SK-N-SH (cell line): ENCODE data around the gene RFNG. TPM values are rescaled to one million over a fixed set of nuclear protein-coding genes. Genes with fewer than 3 reads are reported as not detected.
A peak's percentile ranks its signal among the peaks of the same experiment; 100 is the strongest.

Experiments used
- CTCF ChIA-PET: fragments of 300-600, 350-600 bp; formaldehyde crosslinking; extraction: SDS; loops from one replicate; lab custom pipeline; 2021; lab: Yijun Ruan, JAX
- POLR2A ChIA-PET: fragments of 350-600 bp; sonication (Branson Sonifier 250); formaldehyde crosslinking; extraction: SDS; loops from one replicate; lab custom pipeline; 2020; ENCODE audit warnings: antibody characterized with exemption, inconsistent platforms; lab: Yijun Ruan, JAX
- DNase-seq: peaks from one replicate; pipeline ENCODE4 v3.0.0; 2012
- H2AFZ ChIP-seq: fragments of 200-600 bp; sonication (generic); 2 replicates; pipeline ENCODE4 v1.8.1; 2016; ENCODE audit warnings: antibody characterized with exemption, mild to moderate bottlenecking, low read depth
- H3F3A ChIP-seq: fragments of 200-600 bp; sonication (generic); replicated peaks from 2 replicates; pipeline ENCODE3; 2016; ENCODE audit warnings: antibody characterized with exemption, mild to moderate bottlenecking; ENCODE audit not compliant: insufficient read depth
- H3K27ac ChIP-seq, 2 experiments: fragments of 200-500 bp in 1 of 2; fragments of 200-600 bp in 1 of 2; sonication (Bioruptor generic) in 1 of 2; sonication (generic), shearing (Covaris generic) in 1 of 2; 2 replicates each; pipeline versions ENCODE4 v1.5.1 to v1.6.1; 2014 to 2016; ENCODE audit warnings: low read depth in 2 of 2, inconsistent platforms in 1 of 2, low read length in 1 of 2, mild to moderate bottlenecking in 1 of 2, mixed read lengths in 1 of 2
- H3K27me3 ChIP-seq: fragments of 200-600 bp; sonication (generic), shearing (Covaris generic); 2 replicates; pipeline ENCODE4 v1.6.1; 2016; ENCODE audit warnings: mixed run types; ENCODE audit not compliant: insufficient read depth
- H3K36me3 ChIP-seq, 2 experiments: fragments of 200-500 bp in 1 of 2; fragments of 200-600 bp in 1 of 2; sonication (Bioruptor generic) in 1 of 2; sonication (generic) in 1 of 2; replicated peaks in 1 of 2; 2 replicates each; pipeline versions ENCODE3 to v1.5.1; 2014 to 2016; ENCODE audit warnings: low read length in 1 of 2, mild to moderate bottlenecking in 1 of 2; ENCODE audit not compliant: insufficient read depth in 2 of 2, control insufficient read depth in 1 of 2
- H3K4me1 ChIP-seq, 2 experiments: fragments of 200-500 bp in 1 of 2; fragments of 200-600 bp in 1 of 2; sonication (Bioruptor generic) in 1 of 2; sonication (generic), shearing (Covaris generic) in 1 of 2; 2 replicates each; pipeline versions ENCODE4 v1.5.1 to v1.6.1; 2014 to 2016; ENCODE audit warnings: low read depth in 1 of 2, low read length in 1 of 2, mixed run types in 1 of 2; ENCODE audit not compliant: insufficient read depth in 2 of 2, control insufficient read depth in 1 of 2
- H3K4me2 ChIP-seq: fragments of 200-600 bp; sonication (generic), shearing (Covaris generic); 2 replicates; pipeline ENCODE4 v1.6.1; 2017; ENCODE audit warnings: mixed run types
- H3K4me3 ChIP-seq, 2 experiments: fragments of 200-500 bp in 1 of 2; fragments of 200-600 bp in 1 of 2; sonication (Bioruptor generic) in 1 of 2; sonication (generic), shearing (Covaris generic) in 1 of 2; 2 replicates each; pipeline versions ENCODE4 v1.5.1 to v1.8.1; 2014 to 2016; ENCODE audit warnings: low read depth in 2 of 2, inconsistent platforms in 1 of 2, low read length in 1 of 2, mild to moderate bottlenecking in 1 of 2, mixed read lengths in 1 of 2, moderate library complexity in 1 of 2
- H3K79me2 ChIP-seq: fragments of 200-600 bp; sonication (generic); 2 replicates; pipeline ENCODE4 v1.8.1; 2017; ENCODE audit warnings: mild to moderate bottlenecking; ENCODE audit not compliant: insufficient read depth
- H3K9ac ChIP-seq: fragments of 200-600 bp; sonication (generic); 2 replicates; pipeline ENCODE4 v1.6.1; 2017; ENCODE audit warnings: mixed run types
- H3K9me2 ChIP-seq: fragments of 200-600 bp; sonication (generic); 2 replicates; pipeline ENCODE4 v1.6.1; 2017; ENCODE audit warnings: mixed run types
- H3K9me3 ChIP-seq: fragments of 200-600 bp; sonication (generic); 2 replicates; pipeline ENCODE4 v1.6.1; 2017; ENCODE audit warnings: mixed run types, mild to moderate bottlenecking, moderate library complexity
- H4K20me1 ChIP-seq: fragments of 200-600 bp; sonication (generic); 2 replicates; pipeline ENCODE4 v1.6.1; 2017; ENCODE audit warnings: mild to moderate bottlenecking, mixed run types; ENCODE audit not compliant: insufficient read depth
- CTCF ChIP-seq: fragments of 200-600 bp; sonication (generic); IDR thresholded peaks from 2 replicates; pipeline ENCODE4 v1.6.1; 2017; ENCODE audit warnings: antibody characterized with exemption, mild to moderate bottlenecking, moderate library complexity
- GABPA ChIP-seq: IDR thresholded peaks from 2 replicates; pipeline ENCODE4 v1.4.0; 2012; ENCODE audit warnings: low read depth, mild to moderate bottlenecking
- IRF3 ChIP-seq: fragments of 150-350 bp; IDR thresholded peaks from 2 replicates; pipeline ENCODE4 v1.6.1; 2016; ENCODE audit warnings: mild to moderate bottlenecking, low read depth, low read length
- MAX ChIP-seq: IDR thresholded peaks from 2 replicates; pipeline ENCODE4 v1.4.0; 2012; ENCODE audit warnings: low read depth
- MEF2A ChIP-seq: IDR thresholded peaks from 2 replicates; pipeline ENCODE4 v1.4.0; 2012; ENCODE audit warnings: low read depth, borderline replicate concordance
- PBX3 ChIP-seq: IDR thresholded peaks from 2 replicates; pipeline ENCODE4; 2012
- RCOR1 ChIP-seq: fragments of 150-350 bp; IDR thresholded peaks from 2 replicates; pipeline ENCODE4 v1.6.1; 2017; ENCODE audit warnings: antibody characterized with exemption, low read length
- RXRA ChIP-seq: IDR thresholded peaks from 2 replicates; pipeline ENCODE4 v1.4.0; 2012; ENCODE audit warnings: low read depth, mild to moderate bottlenecking, borderline replicate concordance
- SIN3A ChIP-seq: IDR thresholded peaks from 2 replicates; pipeline ENCODE4 v1.6.1; 2012; ENCODE audit warnings: low read depth, mild to moderate bottlenecking, low read length, moderate library complexity, borderline replicate concordance
- TCF12 ChIP-seq: IDR thresholded peaks from 2 replicates; pipeline ENCODE4 v1.4.0; 2012
- USF1 ChIP-seq: IDR thresholded peaks from 2 replicates; pipeline ENCODE4 v1.4.0; 2012; ENCODE audit warnings: low read depth, borderline replicate concordance
- USF2 ChIP-seq: fragments of 150-350 bp; IDR thresholded peaks from 2 replicates; pipeline ENCODE4 v1.6.1; 2017; ENCODE audit warnings: antibody characterized with exemption, low read length, low read depth, borderline replicate concordance
- YY1 ChIP-seq: IDR thresholded peaks from 2 replicates; pipeline ENCODE4 v1.4.0; 2012; ENCODE audit warnings: low read depth, mild to moderate bottlenecking
- WGBS: methylation state at CpG from one replicate; pipeline ENCODE4 v1.1.6; 2017; ENCODE audit warnings: low lambda C conversion rate; 5-methylcytosine and 5-hydroxymethylcytosine counted together
- polyA plus RNA-seq, 3 experiments: library from polyadenylated mRNA; depleted of rRNA; stranded (reverse); fragments of >200 nt; gene quantifications; 2 replicates each; pipeline ENCODE4 v1.2.3, GENCODE V29; 2012

Gene RFNG
- polyA plus RNA-seq, 1 of the 3 experiments (the other 2 are of a cell fraction): 68.6 TPM

GRCh38 chr17:82101301-82101715, 49.7 kb upstream of the RFNG start (continued):
- TF ChIP-seq CTCF (no peak), MAX (no peak), MEF2A (no peak), PBX3 (no peak)

GRCh38 chr17:82100502-82101298, 49.1 kb upstream of the RFNG start:
- POLR2A ChIA-PET: interaction anchor here (1.1 to 1.2 kb wide), 2 partner anchors 21 to 42 kb away, joined by 3 read pairs; no protein-coding TSS in a partner anchor
- 92% methylated on average over 32 of the region's 35 CpGs for WGBS

More at GRCh38 chr17:82100502-82101298, 49.1 kb upstream of the RFNG start:
- Histone ChIP-seq H3K4me3 (no peak overlapping the region), H2AFZ (no peak overlapping the region), H3K9ac (no peak overlapping the region), H3K27ac (peak overlapping the region in 1 of 2 experiments; percentile 99; a peak in 2 of 4 replicates), H3K9me2 (no peaks in the 10 kb centered on the region), H3K36me3 (peaks cover 5 to 8% of the 10 kb centered on the region in 2 experiments), H3F3A (peaks cover 12% of the 10 kb centered on the region), H3K4me2 (no peak overlapping the region), H3K4me1 (peaks cover 22 to 76% of the 10 kb centered on the region in 2 experiments), H3K27me3 (no peaks in the 10 kb centered on the region), H3K79me2 (peaks cover 26% of the 10 kb centered on the region), H4K20me1 (peaks cover 15% of the 10 kb centered on the region), H3K9me3 (no peaks in the 10 kb centered on the region)
- DNase-seq: no peak
- CTCF ChIA-PET: interaction anchor here (0.6 to 3.7 kb wide), 4 partner anchors 53 to 141 kb away, joined by 3 to 21 read pairs (median 6); no protein-coding TSS in a partner anchor
- TF ChIP-seq USF1: no peak
- TF ChIP-seq IRF3: no peak
- TF ChIP-seq GABPA: no peak
- TF ChIP-seq TCF12: no peak
- no peak for TF ChIP-seq RCOR1
- TF ChIP-seq RXRA: no peak
- no peak for TF ChIP-seq SIN3A
- TF ChIP-seq YY1: no peak
- no peak for TF ChIP-seq USF2
- TF ChIP-seq, all 33 proteins: peak for 0
